GM23338 (cell line): ENCODE results near the gene PRKD1. TPM values are rescaled to one million over a fixed set of nuclear protein-coding genes. Genes with fewer than 3 reads are reported as not detected.
"Not testable (repeated sequence)": the region's sequence is repeated elsewhere in the genome, so short reads cannot be mapped to it uniquely, and the experiment has no call there.

Experiments used
- ATAC-seq: fragments of 200-7000 bp; cut with Tn5 transposase; 3 replicates; pipeline ENCODE4 v1.9.1; 2020
- DNase-seq: peaks from one replicate; pipeline ENCODE4 v3.0.0-alpha.2; 2015; ENCODE audit warnings: low spot score
- H2AFZ ChIP-seq: fragments of 200-600 bp; sonication (generic); 2 replicates; pipeline ENCODE4 v1.8.0; 2016; ENCODE audit warnings: antibody characterized with exemption, mild to moderate bottlenecking, moderate library complexity
- H3F3A ChIP-seq: fragments of 200-600 bp; sonication (generic); replicated peaks from 2 replicates; pipeline ENCODE4 v1.8.0; 2017; ENCODE audit warnings: antibody characterized with exemption, mixed run types, low read depth
- H3K27ac ChIP-seq: fragments of 200-600 bp; sonication (generic); 2 replicates; pipeline ENCODE4 v1.6.1; 2016; ENCODE audit warnings: low read depth
- H3K27me3 ChIP-seq: fragments of 200-600 bp; sonication (generic); 2 replicates; pipeline ENCODE4 v1.8.0; 2016; ENCODE audit warnings: mild to moderate bottlenecking, mixed run types, moderate library complexity; ENCODE audit not compliant: insufficient read depth
- H3K36me3 ChIP-seq: fragments of 200-600 bp; sonication (generic); 2 replicates; pipeline ENCODE4 v1.8.0; 2016; ENCODE audit warnings: mild to moderate bottlenecking; ENCODE audit not compliant: insufficient read depth
- H3K4me1 ChIP-seq: fragments of 200-600 bp; sonication (generic); 2 replicates; pipeline ENCODE4 v1.8.0; 2016; ENCODE audit warnings: mild to moderate bottlenecking, moderate library complexity; ENCODE audit not compliant: insufficient read depth
- H3K4me2 ChIP-seq: fragments of 200-600 bp; sonication (generic); 2 replicates; pipeline ENCODE4 v1.7.1; 2017; ENCODE audit warnings: mixed run types
- H3K4me3 ChIP-seq: fragments of 200-600 bp; sonication (generic); 2 replicates; pipeline ENCODE4 v1.6.1; 2016; ENCODE audit warnings: mixed run types
- H3K79me2 ChIP-seq: fragments of 200-600 bp; sonication (generic); replicated peaks from 2 replicates; pipeline ENCODE4 v1.8.0; 2017; ENCODE audit warnings: mild to moderate bottlenecking; ENCODE audit not compliant: insufficient read depth
- H3K9me2 ChIP-seq: fragments of 200-600 bp; sonication (generic); 2 replicates; pipeline ENCODE4 v1.8.0; 2017; ENCODE audit not compliant: insufficient read depth
- H4K20me1 ChIP-seq: fragments of 200-600 bp; sonication (generic); replicated peaks from 2 replicates; pipeline ENCODE4 v1.8.0; 2017; ENCODE audit warnings: mild to moderate bottlenecking; ENCODE audit not compliant: insufficient read depth
- H3K27ac Mint-ChIP-seq: 2 replicates; pipeline ENCODE4 v1.8.0; 2020; ENCODE audit warnings: inconsistent platforms, mild to moderate bottlenecking, moderate library complexity, mixed read lengths
- H3K27me3 Mint-ChIP-seq: 3 replicates; pipeline ENCODE4 v1.8.0; 2022; ENCODE audit warnings: low read depth, mild to moderate bottlenecking, moderate library complexity, mixed read lengths, inconsistent platforms; ENCODE audit not compliant: insufficient read depth, poor library complexity
- H3K36me3 Mint-ChIP-seq: 3 replicates; pipeline ENCODE4 v1.8.0; 2021; ENCODE audit warnings: low read depth, mild to moderate bottlenecking, inconsistent platforms, moderate library complexity, mixed read lengths
- H3K4me1 Mint-ChIP-seq: 3 replicates; pipeline ENCODE4 v1.8.0; 2020; ENCODE audit warnings: mild to moderate bottlenecking, inconsistent platforms, mixed read lengths
- H3K4me3 Mint-ChIP-seq: 3 replicates; pipeline ENCODE4 v1.8.0; 2021; ENCODE audit warnings: moderate library complexity, mild to moderate bottlenecking, inconsistent platforms, mixed read lengths
- H3K9me3 Mint-ChIP-seq: 3 replicates; pipeline ENCODE4 v1.8.0; 2020; ENCODE audit warnings: moderate library complexity, mild to moderate bottlenecking, inconsistent platforms, mixed read lengths
- EZH2 ChIP-seq: fragments of 200-600 bp; sonication (generic); IDR thresholded peaks from one replicate; pipeline ENCODE4 v1.8.0; 2017; ENCODE audit warnings: antibody characterized with exemption, mild to moderate bottlenecking, low read depth; ENCODE audit not compliant: unreplicated experiment
- REST ChIP-seq: IDR thresholded peaks from one replicate; pipeline ENCODE4 v1.6.1; 2018; ENCODE audit warnings: antibody characterized with exemption; ENCODE audit not compliant: unreplicated experiment
- STAT1 ChIP-seq: IDR thresholded peaks from one replicate; pipeline ENCODE4 v1.6.1; 2016; ENCODE audit warnings: antibody characterized with exemption; ENCODE audit not compliant: unreplicated experiment
- ZNF114 ChIP-seq: fragments of 250-450 bp; sonication (Bioruptor Pico); IDR thresholded peaks from 2 replicates; pipeline ENCODE4 v1.5.0; 2020; ENCODE audit warnings: mild to moderate bottlenecking, moderate library complexity
- polyA plus RNA-seq: library from polyadenylated mRNA; unstranded; fragments of >200 nt; fragmentation: Nextera tagmentation; extraction: Ambion mirVana; gene quantifications from 2 replicates; pipeline ENCODE4 v1.2.1, GENCODE V29; 2016
- total RNA-seq: library from RNA; depleted of rRNA; stranded (reverse); fragments of >200 nt; shearing (Covaris generic); gene quantifications from 2 replicates; pipeline ENCODE4 v1.2.3, GENCODE V29; 2014

PRKD1 gene
- total and polyA plus RNA-seq, 2 experiments from 2014 or later: 3.1 to 9.7 TPM

- H3F3A ChIP-seq, H3K9me3 Mint-ChIP-seq, H3K79me2 ChIP-seq, H3K27me3 Mint-ChIP-seq, H3K36me3 Mint-ChIP-seq, H3K27ac ChIP-seq, H3K4me3 ChIP-seq, H3K4me2 ChIP-seq, H3K36me3 ChIP-seq, H3K27me3 ChIP-seq, H3K27ac Mint-ChIP-seq, H4K20me1 ChIP-seq, H3K9me2 ChIP-seq, H3K4me3 Mint-ChIP-seq, ATAC-seq, DNase-seq, H2AFZ ChIP-seq: not testable (repeated sequence)
- peaks cover 19% of the 10 kb centered on the region for H3K4me1 ChIP-seq
- peaks cover 33% of the 10 kb centered on the region for H3K4me1 Mint-ChIP-seq
Observed at GRCh38 chr14:29726560-29727331, 200.9 kb downstream of the PRKD1 start.

GRCh38 chr14:29724991-29725390 is 202.7 kb downstream of the PRKD1 start:
- Histone ChIP-seq H3K36me3 (no peaks in the 10 kb centered on the region), H3K4me1 (peaks cover 13% of the 10 kb centered on the region; the same call in 1 of the 2 replicates), H3K79me2 (no peaks in the 10 kb centered on the region), H3F3A (no peaks in the 10 kb centered on the region), H3K27ac (no peak overlapping the region), H4K20me1 (no peaks in the 10 kb centered on the region), H3K4me3 (no peak overlapping the region), H3K9me2 (no peaks in the 10 kb centered on the region), H2AFZ (no peak overlapping the region), H3K4me2 (no peak overlapping the region), H3K27me3 (no peaks in the 10 kb centered on the region)
- TF ChIP-seq REST (peak; percentile 83), ZNF114 (CRISPR knock-in tag) (no peak)
- ATAC-seq (peak; percentile 87), DNase-seq (peak; percentile 74)
- Mint-ChIP-seq H3K36me3 (no peaks in the 10 kb centered on the region), H3K4me1 (peaks cover 37% of the 10 kb centered on the region), H3K27ac (no peak overlapping the region), H3K4me3 (no peak overlapping the region), H3K27me3 (peaks cover 2% of the 10 kb centered on the region), H3K9me3 (no peaks in the 10 kb centered on the region)

GRCh38 chr14:29722831-29723230 is 204.8 kb downstream of the PRKD1 start:
- H3K36me3 Mint-ChIP-seq: no peaks in the 10 kb centered on the region
- no peak overlapping the region for H3K4me2 ChIP-seq

More at GRCh38 chr14:29722831-29723230, 204.8 kb downstream of the PRKD1 start:
- Histone ChIP-seq H3K4me3 (no peak overlapping the region), H3K27me3 (no peaks in the 10 kb centered on the region), H3K9me2 (no peaks in the 10 kb centered on the region), H3K79me2 (no peaks in the 10 kb centered on the region), H3K36me3 (no peaks in the 10 kb centered on the region), H2AFZ (no peak overlapping the region), H3K27ac (no peak overlapping the region), H4K20me1 (no peaks in the 10 kb centered on the region), H3K4me1 (peaks cover 13% of the 10 kb centered on the region; the same call in 1 of the 2 replicates), H3F3A (no peaks in the 10 kb centered on the region)
- H3K4me1 Mint-ChIP-seq: peaks cover 37% of the 10 kb centered on the region
- H3K4me3 Mint-ChIP-seq: no peak overlapping the region
- ATAC-seq (no peak), DNase-seq (no peak)
- no peaks in the 10 kb centered on the region for H3K9me3 Mint-ChIP-seq
- peaks cover 2% of the 10 kb centered on the region for H3K27me3 Mint-ChIP-seq
- TF ChIP-seq EZH2 (no peak), STAT1 (no peak)
- H3K27ac Mint-ChIP-seq: no peak overlapping the region; the same call in 1 of the 2 replicates
